SU-DHL-6 (cell line): Measurements from ENCODE around the gene MRM2.

Source experiments
- H2AFZ ChIP-seq: fragments of 200-600 bp; sonication (generic); 2 replicates; pipeline ENCODE4 v1.6.1; 2014; ENCODE audit warnings: low read depth, mild to moderate bottlenecking, moderate library complexity, mixed read lengths, antibody characterized with exemption, low read length; ENCODE audit not compliant: severe bottlenecking
- H3F3A ChIP-seq: fragments of 200-600 bp; shearing (Covaris generic); 2 replicates; pipeline ENCODE4 v1.6.0; 2016; ENCODE audit warnings: antibody characterized with exemption, mild to moderate bottlenecking; ENCODE audit not compliant: insufficient read depth
- H3K27ac ChIP-seq: fragments of 200-600 bp; sonication (generic); 2 replicates; pipeline ENCODE4 v1.5.1; 2016; ENCODE audit warnings: low read depth, mild to moderate bottlenecking, low read length, moderate library complexity, mixed read lengths
- H3K27me3 ChIP-seq: fragments of 200-600 bp; sonication (generic), shearing (Covaris generic); 2 replicates; pipeline ENCODE4 v1.6.0; 2014; ENCODE audit warnings: mild to moderate bottlenecking, low read length
- H3K36me3 ChIP-seq: fragments of 200-600 bp; sonication (generic); 2 replicates; pipeline ENCODE4 v1.6.1; 2014; ENCODE audit warnings: mild to moderate bottlenecking, low read length, mixed read lengths
- H3K4me2 ChIP-seq: fragments of 300-600, 200-600 bp; shearing (Covaris generic), sonication (generic); 2 replicates; pipeline ENCODE4 v1.6.0; 2014; ENCODE audit warnings: low read length, low read depth, mild to moderate bottlenecking; ENCODE audit not compliant: poor library complexity, severe bottlenecking
- H3K4me3 ChIP-seq: fragments of 200-600 bp; sonication (generic); 2 replicates; pipeline ENCODE4 v1.5.1; 2014; ENCODE audit warnings: antibody characterized with exemption, low read length, mild to moderate bottlenecking, mixed read lengths; ENCODE audit not compliant: insufficient read depth, poor library complexity, severe bottlenecking
- H3K79me2 ChIP-seq: fragments of 200-600 bp; sonication (generic); 2 replicates; pipeline ENCODE4 v1.6.1; 2014; ENCODE audit warnings: mild to moderate bottlenecking, low read length, moderate library complexity; ENCODE audit not compliant: insufficient read depth
- H3K9ac ChIP-seq: fragments of 200-600 bp; sonication (generic); 2 replicates; pipeline ENCODE4 v1.7.0; 2014; ENCODE audit warnings: mild to moderate bottlenecking, low read length
- H3K9me2 ChIP-seq: fragments of 200-600 bp; sonication (generic); replicated peaks from 2 replicates; pipeline ENCODE4 v1.6.1; 2014; ENCODE audit warnings: low read length; ENCODE audit not compliant: insufficient read depth
- H3K9me3 ChIP-seq: fragments of 200-600 bp; sonication (generic); 2 replicates; pipeline ENCODE4 v1.6.1; 2014; ENCODE audit warnings: low read length, mixed read lengths; ENCODE audit not compliant: insufficient read depth
- H4K20me1 ChIP-seq: fragments of 200-600 bp; sonication (generic); 2 replicates; pipeline ENCODE4 v1.6.1; 2014; ENCODE audit warnings: low read depth, mild to moderate bottlenecking, antibody characterized with exemption, low read length, moderate library complexity, mixed read lengths
- EZH2phosphoT487 ChIP-seq: fragments of 200-600 bp; sonication (generic), shearing (Covaris generic); conservative IDR thresholded peaks from 2 replicates; pipeline ENCODE4 v1.6.1; 2018; ENCODE audit warnings: mild to moderate bottlenecking, antibody characterized with exemption, low read length, moderate library complexity, mixed read lengths
- TF ChIP-seq, protein P1 (sequence below): fragments of 200-600 bp; sonication (generic); IDR thresholded peaks from one replicate; pipeline ENCODE4 v1.5.1; 2017; ENCODE audit warnings: antibody characterized with exemption, mild to moderate bottlenecking, low read length, moderate library complexity; ENCODE audit not compliant: insufficient read depth, poor library complexity, severe bottlenecking

The MRM2 gene

GRCh38 chr7:2272031-2272430 lies 30.0 kb upstream of the MRM2 start:
- H3K4me2 ChIP-seq = no peak overlapping the region
- H3K27ac ChIP-seq = no peak overlapping the region
- H4K20me1 ChIP-seq = no peaks in the 10 kb centered on the region; the same call in 1 of the 2 replicates
- H3K9me3 ChIP-seq = no peaks in the 10 kb centered on the region
- no peaks in the 10 kb centered on the region for H3F3A ChIP-seq
- no peaks in the 10 kb centered on the region for H3K9me2 ChIP-seq
- no peak overlapping the region for H3K9ac ChIP-seq
- H3K79me2 ChIP-seq = no peaks in the 10 kb centered on the region
- TF ChIP-seq, protein P1, sequence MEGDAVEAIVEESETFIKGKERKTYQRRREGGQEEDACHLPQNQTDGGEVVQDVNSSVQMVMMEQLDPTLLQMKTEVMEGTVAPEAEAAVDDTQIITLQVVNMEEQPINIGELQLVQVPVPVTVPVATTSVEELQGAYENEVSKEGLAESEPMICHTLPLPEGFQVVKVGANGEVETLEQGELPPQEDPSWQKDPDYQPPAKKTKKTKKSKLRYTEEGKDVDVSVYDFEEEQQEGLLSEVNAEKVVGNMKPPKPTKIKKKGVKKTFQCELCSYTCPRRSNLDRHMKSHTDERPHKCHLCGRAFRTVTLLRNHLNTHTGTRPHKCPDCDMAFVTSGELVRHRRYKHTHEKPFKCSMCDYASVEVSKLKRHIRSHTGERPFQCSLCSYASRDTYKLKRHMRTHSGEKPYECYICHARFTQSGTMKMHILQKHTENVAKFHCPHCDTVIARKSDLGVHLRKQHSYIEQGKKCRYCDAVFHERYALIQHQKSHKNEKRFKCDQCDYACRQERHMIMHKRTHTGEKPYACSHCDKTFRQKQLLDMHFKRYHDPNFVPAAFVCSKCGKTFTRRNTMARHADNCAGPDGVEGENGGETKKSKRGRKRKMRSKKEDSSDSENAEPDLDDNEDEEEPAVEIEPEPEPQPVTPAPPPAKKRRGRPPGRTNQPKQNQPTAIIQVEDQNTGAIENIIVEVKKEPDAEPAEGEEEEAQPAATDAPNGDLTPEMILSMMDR = no peak
- TF ChIP-seq EZH2phosphoT487 = no peak
- H3K36me3 ChIP-seq = no peaks in the 10 kb centered on the region
- H3K4me3 ChIP-seq = no peak overlapping the region
- no peaks in the 10 kb centered on the region for H3K27me3 ChIP-seq
- H2AFZ ChIP-seq = no peak overlapping the region

GRCh38 chr7:2271273-2272026 lies 29.4 kb upstream of the MRM2 start:
- Histone ChIP-seq H3K9me3 (no peaks in the 10 kb centered on the region), H3K9me2 (no peaks in the 10 kb centered on the region), H3K36me3 (no peaks in the 10 kb centered on the region), H4K20me1 (no peaks in the 10 kb centered on the region), H2AFZ (no peak overlapping the region), H3K4me3 (no peak overlapping the region), H3K9ac (no peak overlapping the region), H3K79me2 (no peaks in the 10 kb centered on the region), H3F3A (no peaks in the 10 kb centered on the region), H3K4me2 (no peak overlapping the region), H3K27ac (no peak overlapping the region), H3K27me3 (no peaks in the 10 kb centered on the region)
- TF ChIP-seq, protein P1 = no peak

DNA sequence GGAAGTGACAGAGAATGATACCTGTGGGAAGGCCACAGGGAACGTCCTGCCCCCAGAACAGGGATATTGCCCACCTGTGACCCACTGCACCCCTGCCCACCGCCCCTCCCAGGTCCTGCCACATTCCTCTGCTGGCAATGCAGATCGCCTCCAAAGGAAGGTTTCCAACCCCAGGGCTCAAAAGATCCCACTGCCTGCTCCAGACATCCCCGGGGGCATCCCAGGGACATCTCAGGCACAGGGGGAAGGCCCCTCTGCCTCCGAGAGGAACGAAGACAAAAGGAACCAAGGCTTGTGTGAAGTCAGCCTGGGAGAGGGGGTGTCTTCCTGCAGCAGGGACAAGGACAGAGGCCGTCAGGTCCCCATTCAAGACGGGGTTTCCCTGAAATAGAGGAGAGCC lies 28.5 kb upstream of the MRM2 start:
- H3F3A ChIP-seq = no peaks in the 10 kb centered on the region; the same call in 1 of the 2 replicates
- H3K79me2 ChIP-seq = no peaks in the 10 kb centered on the region
- TF ChIP-seq, protein P1 = no peak
- TF ChIP-seq EZH2phosphoT487 = no peak
- no peaks in the 10 kb centered on the region for H3K9me3 ChIP-seq
- H3K4me2 ChIP-seq = no peak overlapping the region
- H2AFZ ChIP-seq = no peak overlapping the region
- H3K27me3 ChIP-seq = no peaks in the 10 kb centered on the region
- H3K36me3 ChIP-seq = no peaks in the 10 kb centered on the region
- H3K27ac ChIP-seq = no peak overlapping the region
- H3K4me3 ChIP-seq = no peak overlapping the region
- no peaks in the 10 kb centered on the region for H4K20me1 ChIP-seq
- H3K9me2 ChIP-seq = no peaks in the 10 kb centered on the region
- no peak overlapping the region for H3K9ac ChIP-seq
